Vagina (tissue), 2 donors: ENCODE data around the gene KIAA0825. TPM values are rescaled to one million over a fixed set of nuclear protein-coding genes. Genes with fewer than 3 reads are reported as not detected.

Source experiments
- DNase-seq, 2 donors: peaks; one replicate each; pipeline ENCODE4 v3.0.0-alpha.2; 2017; ENCODE audit errors: extremely low spot score in 2 of 2
- H3K27ac ChIP-seq: fragments of 200-600 bp; sonication (generic); one replicate; pipeline ENCODE4 v1.5.1; 2019
- H3K27me3 ChIP-seq: fragments of 200-600 bp; sonication (generic); one replicate; pipeline ENCODE4 v1.5.1; 2019
- H3K36me3 ChIP-seq, 2 donors: fragments of 200-600 bp; sonication (generic); one replicate each; pipeline ENCODE4 v1.5.1; 2017 to 2019
- H3K4me1 ChIP-seq: fragments of 200-600 bp; sonication (generic); one replicate; pipeline ENCODE4 v1.5.1; 2019
- H3K4me3 ChIP-seq, 2 donors: fragments of 200-600 bp; sonication (generic); 1 replicate in 1 of 2; 2 replicates in 1 of 2; pipeline ENCODE4 v1.5.1; 2016 to 2019
- H3K9me3 ChIP-seq: fragments of 200-600 bp; sonication (generic); one replicate; pipeline ENCODE4 v1.5.1; 2019
- CTCF ChIP-seq, 3 experiments: fragments of 450-650 bp in 2 of 3; fragments of 200-600 bp in 1 of 3; sonication (generic) in 1 of 3; IDR thresholded peaks; one replicate each; pipeline ENCODE4 v1.5.1; 2017 to 2019; ENCODE audit warnings: antibody characterized with exemption in 3 of 3, mild to moderate bottlenecking in 2 of 3, moderate library complexity in 2 of 3
- POLR2A ChIP-seq, 2 donors: fragments of 450-650 bp; IDR thresholded peaks; one replicate each; pipeline ENCODE4 v1.6.1; 2017; ENCODE audit warnings: antibody characterized with exemption in 2 of 2, mild to moderate bottlenecking in 2 of 2, moderate library complexity in 2 of 2
- POLR2AphosphoS5 ChIP-seq, 2 donors: sonication (generic); formaldehyde crosslinking; IDR thresholded peaks; one replicate each; pipeline ENCODE4 v1.9.0; 2017; ENCODE audit warnings: antibody characterized with exemption in 2 of 2, mild to moderate bottlenecking in 2 of 2, low read depth in 1 of 2; ENCODE audit not compliant: insufficient read depth in 1 of 2
- intact Hi-C: fragments of 100-400 bp; cut with DNase I; formaldehyde crosslinking; loops from one replicate; pipeline ENCODE4 v1.15.1; 2023
- total RNA-seq: library from RNA; depleted of rRNA; stranded (reverse); fragments of >200 nt; gene quantifications from one replicate; pipeline ENCODE4 v1.2.3, GENCODE V29; 2016

KIAA0825 gene
- total RNA-seq, 1 donor from 2014 or later: 2.5 TPM

GRCh38 chr5:94309141-94309540 lies 309.3 kb downstream of the KIAA0825 start:
- H3K27ac ChIP-seq: no peak overlapping the region
- H3K4me1 ChIP-seq: no peaks in the 10 kb centered on the region
- DNase-seq: no peak
- intact Hi-C loops: no loop called here
- H3K36me3 ChIP-seq: no peaks in the 10 kb centered on the region
- no peaks in the 10 kb centered on the region for H3K27me3 ChIP-seq
- H3K4me3 ChIP-seq: no peak overlapping the region
- TF ChIP-seq CTCF (IDR thresholded peaks at IDR 0.05) (no peak), POLR2A (IDR thresholded peaks at IDR 0.05) (no peak), POLR2AphosphoS5 (IDR thresholded peaks at IDR 0.05; ENCODE audit: insufficient read depth in 1 of 2, low read depth in 1 of 2) (no peak)
- no peaks in the 10 kb centered on the region for H3K9me3 ChIP-seq

GRCh38 chr5:94308442-94308841 lies 310.0 kb downstream of the KIAA0825 start:
- Histone ChIP-seq H3K4me1 (no peaks in the 10 kb centered on the region), H3K36me3 (no peaks in the 10 kb centered on the region), H3K4me3 (no peak overlapping the region), H3K9me3 (no peaks in the 10 kb centered on the region), H3K27ac (no peak overlapping the region), H3K27me3 (no peaks in the 10 kb centered on the region)
- no peak for DNase-seq
- intact Hi-C loops: no loop called here
- TF ChIP-seq POLR2A (IDR thresholded peaks at IDR 0.05) (no peak), POLR2AphosphoS5 (IDR thresholded peaks at IDR 0.05; ENCODE audit: insufficient read depth in 1 of 2, low read depth in 1 of 2) (no peak), CTCF (IDR thresholded peaks at IDR 0.05) (no peak)

- Histone ChIP-seq H3K27me3 (no peaks in the 10 kb centered on the region), H3K27ac (no peak overlapping the region), H3K4me1 (no peaks in the 10 kb centered on the region), H3K36me3 (no peaks in the 10 kb centered on the region), H3K9me3 (no peaks in the 10 kb centered on the region), H3K4me3 (no peak overlapping the region)
- TF ChIP-seq CTCF (IDR thresholded peaks at IDR 0.05) (no peak), POLR2AphosphoS5 (IDR thresholded peaks at IDR 0.05; ENCODE audit: insufficient read depth in 1 of 2, low read depth in 1 of 2) (no peak), POLR2A (IDR thresholded peaks at IDR 0.05) (no peak)
- intact Hi-C loops: no loop called here
- DNase-seq: no peak
Observed at GRCh38 chr5:94304146-94304545, 314.3 kb downstream of the KIAA0825 start.

- intact Hi-C loops: no loop called here
- no peak for DNase-seq
- H3K4me1 ChIP-seq: no peaks in the 10 kb centered on the region
- no peak overlapping the region for H3K4me3 ChIP-seq
- H3K27me3 ChIP-seq: no peaks in the 10 kb centered on the region
- no peaks in the 10 kb centered on the region for H3K9me3 ChIP-seq
- TF ChIP-seq CTCF (IDR thresholded peaks at IDR 0.05): no peak
- H3K36me3 ChIP-seq: no peaks in the 10 kb centered on the region
- no peak overlapping the region for H3K27ac ChIP-seq
Observed at GRCh38 chr5:94288937-94289336, 329.5 kb downstream of the KIAA0825 start.

- no peak for TF ChIP-seq CTCF (IDR thresholded peaks at IDR 0.05)
- no peak for TF ChIP-seq POLR2A (IDR thresholded peaks at IDR 0.05)
- no peak for TF ChIP-seq POLR2AphosphoS5 (IDR thresholded peaks at IDR 0.05; ENCODE audit: insufficient read depth in 1 of 2, low read depth in 1 of 2)
- Histone ChIP-seq H3K4me3 (no peak overlapping the region), H3K4me1 (no peaks in the 10 kb centered on the region), H3K36me3 (no peaks in the 10 kb centered on the region), H3K9me3 (no peaks in the 10 kb centered on the region), H3K27ac (no peak overlapping the region), H3K27me3 (no peaks in the 10 kb centered on the region)
- no peak for DNase-seq
- intact Hi-C loops: no loop called here
Observed at GRCh38 chr5:94285984-94286383, 332.4 kb downstream of the KIAA0825 start.
